ENCODE results near the gene ACP5. TPM values are rescaled to one million over a fixed set of nuclear protein-coding genes. Genes with fewer than 3 reads are reported as not detected.
"Not testable (repeated sequence)": the region's sequence is repeated elsewhere in the genome, so short reads cannot be mapped to it uniquely, and the experiment has no call there.

Gene ACP5
- total RNA-seq, 1 donor from 2014 or later = 29.0 TPM

DNA sequence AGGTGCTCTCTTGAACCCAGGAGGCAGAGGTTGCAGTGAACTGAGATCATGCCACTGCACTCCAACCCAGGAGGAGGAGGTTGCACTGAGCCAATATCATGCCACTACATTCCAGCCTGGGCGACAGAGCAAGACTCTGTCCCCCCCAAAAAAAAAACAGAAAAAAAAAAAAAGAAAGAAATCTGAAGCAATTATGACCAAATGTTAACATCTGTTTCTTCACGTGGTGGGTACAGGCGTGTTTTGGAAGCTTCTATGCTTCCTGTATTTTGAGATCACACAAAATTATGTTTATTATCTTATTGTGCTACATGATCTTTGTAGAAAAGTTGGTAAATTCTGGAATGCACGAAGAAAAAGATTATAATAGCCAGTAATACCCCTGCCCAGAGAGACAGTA, 2.7 kb upstream of the ACP5 start:
- intact Hi-C loops (cut with micrococcal nuclease) = loop anchor here (5.0 kb wide), 2 partner anchors 143 to 198 kb away; partner anchors contain the start of genes EPOR, ODAD3 and PRKCSH

DNA sequence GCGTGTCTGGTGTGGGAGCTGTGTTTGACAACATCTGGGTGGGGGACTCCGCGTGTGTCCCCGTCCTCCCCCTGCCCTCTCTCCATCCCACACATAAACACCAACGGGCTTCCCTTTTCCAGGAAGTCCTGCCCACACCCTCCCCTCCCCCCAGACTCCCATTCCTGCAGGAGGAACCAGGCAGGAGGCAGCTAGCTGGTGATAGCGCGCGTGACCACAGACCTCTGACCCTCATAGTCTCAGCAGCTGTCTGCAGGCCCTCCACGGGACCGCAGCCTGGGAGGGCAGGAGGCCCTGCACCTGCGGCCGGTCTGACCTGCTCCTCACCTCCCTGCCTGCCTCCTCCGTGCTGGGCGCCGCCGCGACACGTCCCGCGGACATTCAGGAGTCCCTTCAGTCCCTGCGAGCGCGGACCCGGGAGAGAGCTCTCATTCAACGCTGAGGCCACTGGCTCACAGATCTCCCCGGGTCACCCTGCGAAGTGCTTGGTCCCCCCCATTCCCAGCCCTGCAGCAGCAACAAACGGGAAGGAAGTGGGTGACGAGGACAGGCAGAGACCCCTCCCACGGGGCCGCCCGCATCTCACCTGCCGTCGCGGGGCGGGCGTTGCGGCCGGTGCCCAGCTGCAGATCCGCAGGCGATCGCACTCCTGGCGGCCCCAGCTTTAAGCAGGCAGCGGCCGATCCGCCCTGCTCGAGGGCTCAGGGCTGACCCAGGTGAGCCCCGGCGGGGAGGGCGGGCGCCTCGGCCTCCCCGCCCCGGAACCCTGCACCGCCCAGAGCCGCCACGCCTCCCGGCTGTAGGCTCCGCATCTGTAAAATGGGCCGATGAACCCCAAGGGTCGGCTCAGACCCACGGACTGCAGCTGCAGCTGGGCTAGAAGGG, 1.1 kb upstream of the ACP5 start:
- intact Hi-C loops (cut with micrococcal nuclease) = no loop called here

DNA sequence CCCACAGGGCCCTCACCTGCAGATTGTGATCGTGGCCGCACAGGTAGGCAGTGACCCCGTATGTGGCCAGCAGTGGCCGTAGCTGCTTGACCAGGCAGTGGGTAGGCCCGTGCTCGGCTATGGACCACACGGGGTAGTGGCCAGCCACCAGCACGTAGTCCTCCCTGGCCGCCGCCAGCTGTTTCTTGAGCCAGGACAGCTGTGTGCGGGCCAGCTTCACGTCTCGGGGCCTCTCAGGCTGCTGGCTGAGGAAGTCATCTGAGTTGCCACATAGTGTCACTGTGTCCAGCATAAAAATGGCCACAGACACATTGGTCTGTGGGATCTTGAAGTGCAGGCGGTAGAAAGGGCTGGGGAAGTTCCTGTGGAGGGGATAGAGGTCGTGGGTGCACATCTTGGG, 1.2 kb downstream of the ACP5 start:
- intact Hi-C loops (cut with micrococcal nuclease) = no loop called here

DNA sequence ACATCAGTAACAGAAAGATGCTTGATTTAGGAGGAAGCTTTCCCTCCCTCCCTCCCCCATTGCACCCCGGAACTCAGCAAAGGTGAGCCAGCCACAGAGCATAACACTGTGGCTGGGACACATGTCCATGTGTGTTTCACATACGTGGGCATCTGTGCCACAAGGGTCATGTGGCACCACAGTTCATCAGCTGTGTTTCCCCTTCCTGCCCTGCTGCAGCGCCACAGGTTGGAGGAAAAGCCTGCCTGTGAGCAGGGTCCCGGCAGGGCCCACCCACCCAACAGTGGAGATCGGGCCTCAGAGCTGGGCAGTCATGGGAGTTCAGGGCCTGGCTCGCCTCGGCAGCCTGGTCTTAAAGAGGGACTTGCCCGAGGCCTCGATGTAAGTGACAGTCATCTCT, 2.8 kb downstream of the ACP5 start:
- intact Hi-C loops (cut with micrococcal nuclease) = no loop called here

DNA sequence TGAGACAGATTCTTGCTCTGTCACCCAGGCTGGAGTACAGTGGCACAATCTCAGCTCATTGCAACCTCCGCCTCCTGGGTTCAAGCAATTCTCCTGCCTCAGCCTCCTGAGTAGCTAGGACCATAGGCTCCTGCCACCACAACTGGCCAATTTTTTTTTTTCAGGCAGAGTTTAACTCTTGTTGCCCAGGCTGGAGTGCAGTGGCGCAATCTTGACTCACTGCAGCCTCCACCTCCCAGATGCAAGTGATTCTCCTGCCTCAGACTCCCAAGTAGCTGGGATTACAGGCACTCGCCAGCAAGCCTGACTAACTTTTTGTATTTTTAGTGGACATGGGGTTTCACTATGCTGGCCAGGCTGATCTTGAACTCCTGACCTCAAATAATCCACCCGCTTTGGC, 3.7 kb downstream of the ACP5 start:
- intact Hi-C loops (cut with micrococcal nuclease) = not testable (repeated sequence)

DNA sequence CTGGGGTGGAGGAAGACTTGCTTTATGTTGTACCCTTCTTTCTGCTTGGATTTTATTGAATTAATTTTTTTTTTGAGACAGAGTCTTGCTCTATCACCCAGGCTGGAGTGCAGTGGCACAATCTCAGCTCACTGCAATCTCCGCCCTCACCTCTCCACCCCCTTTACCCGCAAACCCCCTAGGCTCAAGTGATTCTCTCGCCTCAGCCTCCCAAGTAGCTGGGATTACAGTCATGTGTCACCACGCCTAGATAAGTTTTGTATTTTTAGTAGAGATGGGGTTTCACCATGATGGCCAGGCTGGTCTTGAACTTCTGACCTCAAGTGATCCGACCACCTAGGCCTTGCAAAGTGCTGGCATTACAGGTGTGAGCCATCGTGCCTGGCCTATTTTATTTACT, 4.1 kb downstream of the ACP5 start:
- intact Hi-C loops (cut with micrococcal nuclease) = not testable (repeated sequence)

DNA sequence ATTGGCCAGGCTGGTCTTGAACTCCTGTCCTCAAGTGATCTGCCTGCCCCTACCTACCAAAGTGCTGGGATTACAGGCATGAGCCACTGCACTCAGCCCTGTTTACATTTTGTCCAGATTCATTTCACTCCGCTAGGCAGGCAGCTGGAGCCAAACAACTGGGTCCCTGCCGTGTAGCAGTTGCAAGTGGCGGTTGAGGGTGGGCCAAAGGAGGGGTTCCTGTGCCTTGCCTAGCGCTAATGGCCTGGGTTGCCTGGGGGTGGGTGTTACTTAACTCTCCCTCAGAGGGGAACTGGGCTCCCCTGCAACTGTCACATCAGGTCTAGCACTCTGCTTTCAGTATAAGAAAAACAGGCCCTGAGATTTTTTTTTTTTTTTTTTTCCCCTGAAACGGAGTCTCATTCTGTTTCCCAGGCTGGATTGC, 7.4 kb downstream of the ACP5 start:
- intact Hi-C loops (cut with micrococcal nuclease) = no loop called here

DNA sequence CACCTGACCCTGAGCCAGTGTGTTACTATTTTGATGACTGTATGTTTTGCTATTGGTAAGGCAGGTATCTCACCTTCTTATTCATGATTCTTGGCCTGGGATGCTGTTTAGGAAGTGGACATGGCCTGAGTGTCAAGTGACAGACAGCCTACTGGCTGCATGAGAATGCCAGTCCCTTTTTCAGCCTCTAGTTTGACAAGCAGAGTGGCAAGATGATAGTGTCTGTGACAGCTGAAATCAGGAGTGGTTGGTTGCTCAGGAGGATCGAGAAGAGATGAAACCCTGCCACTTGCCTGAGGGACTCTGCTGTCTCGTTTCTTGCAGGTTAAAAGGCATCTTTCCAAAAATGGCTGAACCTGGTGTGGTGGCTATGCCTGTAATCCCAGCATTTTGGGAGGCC, 11.3 kb downstream of the ACP5 start:
- intact Hi-C loops (cut with micrococcal nuclease) = no loop called here

DNA sequence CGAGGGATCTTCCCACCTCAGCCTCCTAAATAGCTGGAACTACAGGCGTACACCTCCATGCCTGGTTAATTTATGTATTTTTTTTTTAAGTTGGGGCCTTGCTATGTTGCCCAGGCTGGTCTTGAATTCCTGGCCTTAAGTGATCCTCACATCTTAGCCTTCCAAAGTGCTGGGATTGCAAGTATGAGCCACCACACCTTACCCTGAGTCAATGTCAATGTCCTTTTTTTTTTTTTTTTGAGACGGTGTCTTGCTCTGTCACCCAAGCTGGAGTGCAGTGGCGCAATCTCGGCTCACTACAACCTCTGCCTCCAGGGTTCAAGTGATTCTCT, 11.8 kb downstream of the ACP5 start:
- intact Hi-C loops (cut with micrococcal nuclease) = not testable (repeated sequence)

DNA sequence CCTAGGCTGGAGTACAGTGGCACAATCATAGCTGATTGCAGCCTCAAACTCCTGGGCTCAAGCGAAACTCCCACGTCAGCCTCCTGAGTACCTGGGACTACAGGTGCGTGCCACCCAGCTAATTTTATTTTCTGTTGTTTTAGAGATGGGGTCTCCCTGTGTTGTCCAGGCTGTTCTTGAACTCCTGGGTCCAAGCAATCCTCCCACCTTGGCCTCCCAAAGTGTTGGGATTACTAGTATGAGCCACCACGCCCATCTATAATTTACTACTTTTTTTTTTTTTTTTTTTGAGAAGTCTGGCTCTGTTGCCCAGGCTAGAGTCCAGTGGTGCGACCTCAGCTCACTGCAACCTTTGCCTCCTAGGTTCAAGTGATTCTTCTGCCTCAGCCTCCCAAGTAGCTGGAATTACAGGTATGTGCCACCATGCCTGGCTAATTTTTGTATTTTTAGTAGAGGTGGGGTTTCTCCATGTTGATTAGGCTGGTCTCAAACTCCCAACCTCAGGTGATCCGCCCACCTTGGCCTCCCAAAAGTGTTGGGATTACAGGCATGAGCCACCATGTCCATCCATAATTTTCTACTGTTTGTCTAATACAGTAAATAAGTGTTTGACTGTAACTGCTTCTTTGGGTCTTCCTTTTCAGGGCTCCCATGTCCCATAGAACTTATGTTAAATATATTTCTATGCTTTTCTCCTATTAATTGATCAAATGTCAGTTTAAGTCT, 13.2 kb downstream of the ACP5 start:
- intact Hi-C loops (cut with micrococcal nuclease) = not testable (repeated sequence)

DNA sequence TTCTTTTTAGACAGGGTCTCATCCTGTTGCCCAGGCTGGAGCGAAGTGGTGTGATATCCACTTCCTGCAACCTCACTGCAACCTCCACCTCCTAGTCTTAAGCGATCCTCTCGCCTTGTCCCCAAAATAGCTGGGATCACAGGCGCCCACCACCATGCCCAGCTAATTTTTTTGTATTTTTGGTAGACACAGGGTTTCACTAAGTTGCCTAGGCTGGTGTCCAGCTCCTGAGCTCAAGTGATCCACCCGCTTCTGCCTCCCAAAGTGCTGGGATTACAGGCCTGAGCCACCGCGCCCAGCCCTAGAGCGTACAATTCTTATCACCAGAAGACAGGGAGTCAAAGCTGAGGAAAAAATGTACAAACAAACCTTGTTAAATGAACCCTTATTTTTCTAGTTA, 13.9 kb downstream of the ACP5 start:
- intact Hi-C loops (cut with micrococcal nuclease) = no loop called here

DNA sequence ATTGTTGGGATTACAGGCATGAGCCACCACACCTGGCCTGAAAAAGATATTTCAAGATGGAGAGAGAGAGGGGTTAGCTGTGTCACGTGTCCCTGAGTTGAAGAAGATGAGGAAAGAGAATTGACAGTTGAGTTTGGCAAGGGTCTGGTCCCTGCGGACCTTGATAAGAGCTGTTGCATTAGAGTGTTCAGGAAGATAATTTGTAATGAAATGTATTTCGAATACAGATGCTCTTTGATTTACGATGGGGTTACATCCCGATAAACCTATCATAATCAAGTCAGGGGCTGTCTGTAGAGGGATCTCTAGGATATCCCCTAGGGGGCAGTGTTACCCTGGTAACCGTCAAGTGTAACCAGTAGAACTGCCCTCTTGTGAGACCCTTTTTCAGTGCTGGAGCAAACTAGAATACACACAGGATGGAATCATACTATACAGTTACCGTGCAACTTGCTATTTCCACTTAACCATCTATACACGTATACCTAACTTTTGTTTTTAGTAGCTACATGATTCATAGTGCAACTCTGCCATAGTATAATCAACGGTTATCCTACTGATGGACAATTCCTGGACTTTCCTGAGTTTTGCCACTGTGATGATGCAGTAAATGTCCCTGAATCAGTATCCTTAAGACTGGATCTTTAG, 16.9 kb downstream of the ACP5 start:
- intact Hi-C loops (cut with micrococcal nuclease) = loop anchor here (1.0 kb wide), 3 partner anchors 21 to 214 kb away; partner anchors contain the start of genes CCDC159 and TMEM205

DNA sequence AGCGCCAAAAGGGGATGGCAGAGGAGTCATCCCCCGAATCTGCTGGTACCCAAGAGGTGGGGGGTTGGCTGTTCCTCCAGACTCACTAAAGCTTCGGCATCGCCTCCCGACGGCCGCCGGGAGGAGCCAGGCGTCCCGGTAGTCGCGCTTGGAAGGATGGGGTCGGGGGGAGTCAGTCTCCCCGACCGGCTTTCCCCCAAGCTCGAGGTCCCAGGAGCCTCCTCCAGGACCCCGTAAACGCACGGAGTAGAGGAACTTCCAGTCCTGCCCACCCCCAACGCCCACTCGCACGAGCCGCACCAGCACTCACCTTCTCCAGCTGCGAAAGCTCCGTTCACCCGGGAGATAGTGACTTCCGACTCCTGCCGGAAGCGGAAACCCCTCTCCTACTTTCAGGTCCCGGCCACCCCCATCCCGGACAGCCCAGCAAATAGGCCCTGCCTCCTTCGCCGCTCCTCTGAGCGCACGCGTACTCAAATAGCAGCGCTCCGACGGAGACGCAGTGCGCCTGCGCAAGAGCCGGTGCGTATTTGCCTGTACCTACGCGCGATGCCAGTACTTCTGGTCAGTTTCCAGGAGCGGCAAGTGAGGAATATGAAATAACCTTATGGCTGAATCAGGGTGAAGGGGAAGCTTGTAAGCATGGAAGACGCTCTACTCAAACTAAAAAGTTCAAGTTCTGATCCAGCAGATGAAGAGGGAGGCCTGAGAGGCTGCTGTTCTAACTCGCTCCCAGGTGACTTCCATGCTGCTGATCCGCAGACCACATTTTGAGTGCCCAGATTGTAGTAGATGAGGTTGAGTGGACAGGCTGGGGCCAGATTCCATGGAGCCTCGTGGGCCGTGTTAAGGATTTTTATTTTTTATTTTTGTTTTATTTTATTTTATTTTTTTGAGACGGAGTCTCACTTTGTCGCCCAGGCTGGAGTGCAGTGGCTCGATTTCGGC, 18.3 kb downstream of the ACP5 start, which contains the start of gene ELOF1:
ELOF1 (minus strand) TSS at position 350 of the 948 bp plus-strand sequence. CDS start 4,883 bp downstream, outside the sequence.
- intact Hi-C loops (cut with micrococcal nuclease) = loop anchor here (1.0 kb wide), 10 partner anchors 23 to 404 kb away; partner anchors contain the start of genes ECSIT, ODAD3, PRKCSH and SPC24

DNA sequence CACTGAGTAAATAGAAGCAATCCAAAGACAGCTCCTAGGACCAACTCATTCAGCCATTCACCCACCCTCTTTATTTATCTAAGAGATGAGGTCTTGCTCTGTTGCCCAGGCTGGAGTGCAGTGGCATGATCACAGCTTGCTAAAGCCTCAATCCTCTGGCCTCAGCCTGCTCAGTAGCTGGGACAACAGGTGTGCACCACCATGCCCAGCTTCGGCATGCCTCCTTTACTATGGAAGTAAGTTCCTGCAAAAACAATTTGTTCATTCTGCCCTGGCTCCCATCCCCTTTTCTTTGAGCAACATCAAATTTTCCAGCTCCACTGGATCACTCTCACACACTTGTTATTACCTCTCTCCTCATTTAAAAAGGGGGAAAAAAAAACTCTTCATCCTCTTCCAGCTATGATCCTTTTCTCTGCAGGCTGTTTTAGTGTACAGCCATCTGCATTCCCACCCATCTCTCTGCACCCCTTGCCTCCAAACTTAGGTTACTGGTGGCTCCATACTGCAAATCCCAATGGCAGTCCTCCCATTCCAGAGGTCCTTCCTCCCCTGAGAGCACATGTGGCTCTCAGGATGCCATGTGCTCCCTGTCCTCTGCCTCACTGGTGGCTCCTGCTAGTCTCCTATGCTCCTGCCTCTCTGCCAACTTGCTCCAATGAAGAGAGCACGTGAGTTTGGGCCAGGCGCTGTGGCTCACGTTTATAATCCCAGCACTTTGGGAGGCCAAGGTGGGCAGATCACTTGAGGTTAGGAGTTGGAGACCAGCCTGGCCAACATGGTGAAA, 20.6 kb downstream of the ACP5 start:
- intact Hi-C loops (cut with micrococcal nuclease) = no loop called here

DNA sequence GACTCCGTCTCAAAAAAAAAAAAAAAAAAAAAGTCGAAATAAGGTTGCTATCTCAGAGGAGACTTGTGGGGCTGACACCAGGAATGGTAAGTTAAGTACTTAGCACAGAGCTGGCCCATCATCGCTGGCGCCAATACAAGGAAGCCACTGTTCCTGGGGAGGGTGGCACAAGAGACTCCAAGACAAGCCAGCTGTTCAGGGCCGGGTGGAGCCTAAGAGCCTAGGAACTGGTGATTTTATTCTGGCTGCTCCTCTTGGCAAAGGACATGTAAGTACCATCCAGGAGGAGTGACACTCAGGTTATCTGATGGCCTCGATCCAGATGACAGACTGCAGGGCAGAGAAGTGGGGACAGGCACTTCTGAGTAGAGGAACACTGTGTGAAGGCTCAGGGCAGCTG, 22.2 kb downstream of the ACP5 start:
- intact Hi-C loops (cut with micrococcal nuclease) = no loop called here

DNA sequence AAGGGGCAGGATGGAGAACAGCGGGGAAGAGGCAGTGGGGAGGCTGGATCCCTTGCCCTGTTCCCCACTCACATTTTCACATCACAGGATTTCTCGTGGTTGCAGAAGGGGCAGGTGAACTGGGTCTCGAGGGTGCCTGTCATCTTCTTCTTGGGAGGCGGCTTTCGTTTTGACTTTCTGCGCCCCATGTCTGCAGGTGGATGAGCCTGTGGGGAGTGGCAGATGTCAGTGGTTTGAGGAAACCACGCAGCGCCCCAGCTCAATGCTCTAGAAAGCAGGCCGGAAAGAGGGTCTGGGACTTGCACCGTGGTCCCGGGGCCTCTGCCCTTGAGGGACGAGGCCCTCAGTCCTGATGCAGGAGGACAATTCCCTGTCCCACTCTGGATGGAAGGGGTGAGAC, 23.3 kb downstream of the ACP5 start:
- intact Hi-C loops (cut with micrococcal nuclease) = no loop called here

DNA sequence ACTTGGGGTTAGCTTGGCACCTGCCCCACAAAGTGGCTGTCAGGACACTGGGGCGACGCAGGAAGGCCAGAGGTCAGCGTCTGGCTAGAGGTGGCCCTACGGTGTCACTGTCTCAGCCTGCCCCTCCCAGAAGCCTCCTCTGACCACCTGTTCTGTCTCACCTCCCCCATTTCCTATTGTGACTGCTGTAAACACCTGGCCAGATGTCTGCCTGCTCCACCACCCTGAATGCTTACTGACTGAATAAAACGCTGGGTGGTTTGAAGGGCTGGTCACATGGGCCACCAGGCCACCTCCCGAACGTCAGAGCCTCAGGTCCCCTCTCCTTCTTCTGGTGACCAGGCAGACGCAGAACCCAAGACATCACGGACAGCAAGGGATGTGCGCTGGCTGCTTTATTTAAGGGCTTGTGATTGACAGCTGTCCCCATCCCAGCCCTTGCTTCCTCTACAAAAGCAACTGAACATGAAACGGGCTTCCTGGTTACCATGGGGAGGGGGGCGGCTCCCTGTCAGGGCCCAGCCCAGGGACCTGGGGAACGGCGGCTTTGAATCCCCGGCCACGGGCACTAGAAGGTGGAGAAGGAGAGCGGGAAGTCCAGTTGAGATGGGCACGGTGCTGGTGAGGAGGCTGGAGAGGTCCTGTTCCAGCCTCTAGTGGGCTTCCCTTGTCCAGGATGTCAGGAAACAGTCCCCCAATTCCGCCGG, 24.6 kb downstream of the ACP5 start:
- intact Hi-C loops (cut with micrococcal nuclease) = no loop called here

DNA sequence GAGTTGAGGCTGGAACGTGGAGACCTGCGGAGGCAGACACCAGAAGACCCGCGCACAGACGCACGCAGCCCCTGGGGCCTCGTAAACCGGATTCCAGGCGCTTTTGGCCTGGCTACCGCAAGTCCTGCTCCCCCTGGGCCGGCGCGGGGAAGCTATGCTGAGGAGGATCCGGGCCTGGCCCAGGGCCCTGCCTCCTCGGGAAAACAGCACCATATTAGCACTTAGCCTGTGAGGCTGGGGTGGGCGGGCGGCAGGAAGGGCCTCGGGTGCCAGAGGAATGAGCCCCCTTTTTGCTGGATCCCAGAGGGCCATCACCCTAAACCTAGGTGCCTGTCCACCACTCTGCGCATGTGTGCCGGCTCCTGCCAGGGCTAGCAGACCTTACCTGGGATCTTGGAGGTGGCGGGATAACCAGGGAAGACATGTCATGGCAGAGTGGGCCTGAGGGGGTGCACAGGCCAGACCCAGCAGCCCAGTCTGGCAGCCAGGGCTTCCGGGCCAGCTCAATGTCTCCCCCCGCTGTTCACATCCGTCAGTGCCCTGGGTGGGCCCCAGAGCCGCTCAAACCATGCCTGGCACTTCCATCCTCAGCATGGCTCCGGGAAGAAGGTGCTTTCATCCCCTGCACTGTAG, 25.7 kb downstream of the ACP5 start:
- intact Hi-C loops (cut with micrococcal nuclease) = no loop called here

DNA sequence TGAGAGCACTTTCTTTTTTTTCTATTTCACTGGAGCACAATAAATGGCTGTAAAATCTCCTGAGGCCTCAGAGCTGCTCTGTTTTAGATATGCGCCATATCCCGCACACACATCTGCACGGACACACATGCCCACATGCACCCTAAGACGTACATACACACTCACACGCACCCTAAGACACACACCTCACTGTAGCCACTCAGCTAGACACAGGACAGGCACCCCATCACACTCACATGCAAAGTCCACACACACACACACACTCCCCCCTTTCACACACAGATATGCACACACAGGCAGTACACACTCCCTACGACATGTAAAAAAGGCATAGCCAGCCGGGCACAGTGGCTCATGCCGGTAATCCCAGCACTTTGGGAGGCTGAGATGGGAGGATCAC, 27.2 kb downstream of the ACP5 start:
- intact Hi-C loops (cut with micrococcal nuclease) = no loop called here

Measured in T-helper 1 cell treated with Interleukin-12 subunit alpha and Interleukin-12 subunit beta and Interleukin-4 antibody, amounts not matched to agents 30 ng/mL and 1 ng/mL, for 36 hours (primary cell).